HG02938 (cell line): Measurements from ENCODE around the gene SLC7A7.
"Not testable (repeated sequence)": the region's sequence is repeated elsewhere in the genome, so short reads cannot be mapped to it uniquely, and the experiment has no call there.

ENCODE experiments used
- ATAC-seq: cut with Tn5 transposase; IDR thresholded peaks from one replicate; pipeline ENCODE4 v1.9.1; 2021; ENCODE audit warnings: mild to moderate bottlenecking, moderate library complexity; ENCODE audit not compliant: unreplicated experiment

SLC7A7 gene

GRCh38 chr14:22822016-22822570, 6.9 kb upstream of the SLC7A7 start:
- no peak for ATAC-seq

- no peak for ATAC-seq
These were observed 6.2 kb upstream of the SLC7A7 start for GRCh38 chr14:22821193-22822015.

- no peak for ATAC-seq
These were observed 5.5 kb upstream of the SLC7A7 start for GRCh38 chr14:22820731-22821130.

GRCh38 chr14:22819151-22819988, 4.1 kb upstream of the SLC7A7 start:
- peak; percentile 49 for ATAC-seq

- no peak for ATAC-seq
These were observed 862 bp downstream of the SLC7A7 start for GRCh38 chr14:22814373-22814772.

GRCh38 chr14:22813145-22813544, 2.1 kb downstream of the SLC7A7 start:
- ATAC-seq = no peak

GRCh38 chr14:22812744-22813143, 2.5 kb downstream of the SLC7A7 start:
- ATAC-seq = no peak

- no peak for ATAC-seq
These were observed 3.5 kb downstream of the SLC7A7 start for GRCh38 chr14:22811722-22812121.

GRCh38 chr14:22808388-22809209, 6.6 kb downstream of the SLC7A7 start:
- ATAC-seq = no peak

GRCh38 chr14:22807432-22808087, 7.7 kb downstream of the SLC7A7 start:
- no peak for ATAC-seq

GRCh38 chr14:22805235-22805634, 10.0 kb downstream of the SLC7A7 start:
- not testable (repeated sequence) for ATAC-seq

- ATAC-seq = peak; percentile 36
These were observed 11.6 kb downstream of the SLC7A7 start for GRCh38 chr14:22803687-22803974.

GRCh38 chr14:22802860-22803686, 12.2 kb downstream of the SLC7A7 start:
- peak; percentile 48 for ATAC-seq

- ATAC-seq = no peak
These were observed 13.5 kb downstream of the SLC7A7 start for GRCh38 chr14:22801716-22802115.

- no peak for ATAC-seq
These were observed 14.9 kb downstream of the SLC7A7 start for GRCh38 chr14:22800346-22800745.

GRCh38 chr14:22798528-22798927, 16.7 kb downstream of the SLC7A7 start:
- ATAC-seq = no peak

GRCh38 chr14:22797017-22797917, 18.0 kb downstream of the SLC7A7 start:
- no peak for ATAC-seq

- ATAC-seq = no peak
These were observed 19.0 kb downstream of the SLC7A7 start for GRCh38 chr14:22796087-22796707.
